Neural cell (in vitro differentiated cells): Measurements from ENCODE around the gene COL5A1. TPM values are rescaled to one million over a fixed set of nuclear protein-coding genes. Genes with fewer than 3 reads are reported as not detected.

Experiments used
- H2AFZ ChIP-seq: fragments of 200-600, 300-800 bp; sonication (generic), shearing (Covaris generic); 2 replicates; pipeline ENCODE4 v1.6.0; 2014; ENCODE audit warnings: low read depth, mild to moderate bottlenecking, antibody characterized with exemption, low read length, moderate library complexity
- H3F3A ChIP-seq: fragments of 200-600 bp; shearing (Covaris generic); 2 replicates; pipeline ENCODE4 v1.6.1; 2016; ENCODE audit warnings: mild to moderate bottlenecking, moderate library complexity, mixed read lengths, antibody characterized with exemption, low read length; ENCODE audit not compliant: insufficient read depth, poor library complexity, severe bottlenecking
- H3K27ac ChIP-seq: fragments of 200-600, 300-800 bp; sonication (generic), shearing (Covaris generic); 2 replicates; pipeline ENCODE4 v1.5.1; 2014; ENCODE audit warnings: mild to moderate bottlenecking, low read length, moderate library complexity
- H3K27me3 ChIP-seq: fragments of 300-800, 200-600 bp; sonication (generic), shearing (Covaris generic); 2 replicates; pipeline ENCODE4 v1.6.0; 2014; ENCODE audit warnings: mild to moderate bottlenecking, low read depth, low read length, moderate library complexity; ENCODE audit not compliant: insufficient read depth
- H3K36me3 ChIP-seq: fragments of 300-800, 200-600 bp; sonication (generic), shearing (Covaris generic); 2 replicates; pipeline ENCODE4 v1.5.1; 2014; ENCODE audit warnings: mild to moderate bottlenecking, antibody characterized with exemption, low read length, moderate library complexity; ENCODE audit not compliant: insufficient read depth
- H3K4me2 ChIP-seq: fragments of 300-800, 200-600 bp; sonication (generic), shearing (Covaris generic); 2 replicates; pipeline ENCODE4 v1.6.0; 2014; ENCODE audit warnings: mild to moderate bottlenecking, low read length
- H3K4me3 ChIP-seq: fragments of 300-800, 200-600 bp; sonication (generic), shearing (Covaris generic); 2 replicates; pipeline ENCODE4 v1.5.1; 2014; ENCODE audit warnings: mild to moderate bottlenecking, low read length, moderate library complexity
- H3K79me2 ChIP-seq: fragments of 200-600 bp; shearing (Covaris generic); replicated peaks from 2 replicates; pipeline ENCODE4 v1.6.0; 2014; ENCODE audit warnings: mild to moderate bottlenecking, low read length, moderate library complexity; ENCODE audit not compliant: insufficient read depth
- H3K9ac ChIP-seq: fragments of 300-800, 200-600 bp; sonication (generic), shearing (Covaris generic); 2 replicates; pipeline ENCODE4 v1.6.1; 2016; ENCODE audit warnings: mild to moderate bottlenecking, low read length, mixed read lengths
- H3K9me2 ChIP-seq: fragments of 200-600 bp; shearing (Covaris generic); 2 replicates; pipeline ENCODE4 v1.6.1; 2016; ENCODE audit warnings: mild to moderate bottlenecking, low read length, mixed read lengths; ENCODE audit not compliant: insufficient read depth
- H3K9me3 ChIP-seq: fragments of 200-600, 300-800 bp; sonication (generic), shearing (Covaris generic); 2 replicates; pipeline ENCODE4 v1.6.1; 2016; ENCODE audit warnings: mild to moderate bottlenecking, mixed run types, low read length, moderate library complexity, mixed read lengths
- H4K20me1 ChIP-seq: fragments of 200-600 bp; shearing (Covaris generic); 2 replicates; pipeline ENCODE4 v1.6.1; 2016; ENCODE audit warnings: mild to moderate bottlenecking, mixed run types; ENCODE audit not compliant: insufficient read depth
- CTCF ChIP-seq: fragments of 450-650 bp; IDR thresholded peaks from 2 replicates; pipeline ENCODE4 v1.5.1; 2014; ENCODE audit warnings: antibody characterized with exemption, mild to moderate bottlenecking, moderate library complexity; ENCODE audit not compliant: poor library complexity, severe bottlenecking
- EP300 ChIP-seq: fragments of 450-650 bp; conservative IDR thresholded peaks from 2 replicates; pipeline ENCODE4 v1.6.1; 2014; ENCODE audit warnings: antibody characterized with exemption, mild to moderate bottlenecking, moderate library complexity; ENCODE audit not compliant: poor library complexity, severe bottlenecking
- EZH2 ChIP-seq: fragments of 200-600, 300-800 bp; shearing (Covaris generic), sonication (generic); IDR thresholded peaks from 2 replicates; pipeline ENCODE4 v1.6.1; 2014; ENCODE audit warnings: antibody characterized with exemption, low read length, borderline replicate concordance, mild to moderate bottlenecking; ENCODE audit not compliant: insufficient read depth, poor library complexity, severe bottlenecking
- MXI1 ChIP-seq: fragments of 450-650 bp; conservative IDR thresholded peaks from 2 replicates; pipeline ENCODE4 v1.6.1; 2014; ENCODE audit warnings: antibody characterized with exemption, mild to moderate bottlenecking; ENCODE audit not compliant: poor library complexity, severe bottlenecking
- POLR2AphosphoS5 ChIP-seq: IDR thresholded peaks from 2 replicates; pipeline ENCODE4 v1.6.1; 2012
- RAD21 ChIP-seq: fragments of 450-650 bp; conservative IDR thresholded peaks from 2 replicates; pipeline ENCODE4 v1.6.1; 2014; ENCODE audit warnings: antibody characterized with exemption, mild to moderate bottlenecking, moderate library complexity
- SMC3 ChIP-seq: fragments of 450-650 bp; conservative IDR thresholded peaks from 2 replicates; pipeline ENCODE4 v1.6.1; 2014; ENCODE audit warnings: antibody characterized with exemption, mild to moderate bottlenecking, moderate library complexity; ENCODE audit not compliant: poor library complexity
- TAF1 ChIP-seq: IDR thresholded peaks from 2 replicates; pipeline ENCODE4 v1.6.1; 2012; ENCODE audit warnings: low read depth
- polyA plus RNA-seq: library from polyadenylated mRNA; depleted of rRNA; stranded (reverse); fragments of >200 nt; gene quantifications from 2 replicates; pipeline ENCODE4 v1.2.3, GENCODE V29; 2014
- TF ChIP-seq, protein P1 (sequence below): IDR thresholded peaks from 2 replicates; pipeline ENCODE4 v1.6.1; 2012; ENCODE audit warnings: borderline replicate concordance

Gene COL5A1
- polyA plus RNA-seq, 1 donor from 2014 or later = not detected

DNA sequence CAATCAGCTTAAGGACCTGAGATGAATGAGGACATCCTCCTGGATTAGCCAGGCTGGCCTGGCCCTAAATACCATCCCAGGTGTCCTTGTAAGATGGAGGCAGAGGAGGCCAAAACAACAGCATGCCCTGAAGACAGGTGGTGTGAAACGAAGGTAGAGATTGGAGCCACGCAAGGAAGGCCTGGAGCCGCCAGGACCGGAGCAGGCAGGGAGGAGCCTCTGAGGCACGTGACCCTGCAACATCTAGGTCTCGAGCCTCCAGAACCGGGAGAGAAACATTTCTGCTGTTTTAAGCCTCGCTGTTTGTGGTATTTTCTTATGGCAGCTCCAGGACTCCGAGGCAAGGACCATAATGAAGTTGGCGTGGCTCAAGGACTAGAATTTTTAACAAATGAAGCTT is 9.7 kb upstream of the COL5A1 start:
- no peak overlapping the region for H3K4me2 ChIP-seq
- TF ChIP-seq, protein P1, sequence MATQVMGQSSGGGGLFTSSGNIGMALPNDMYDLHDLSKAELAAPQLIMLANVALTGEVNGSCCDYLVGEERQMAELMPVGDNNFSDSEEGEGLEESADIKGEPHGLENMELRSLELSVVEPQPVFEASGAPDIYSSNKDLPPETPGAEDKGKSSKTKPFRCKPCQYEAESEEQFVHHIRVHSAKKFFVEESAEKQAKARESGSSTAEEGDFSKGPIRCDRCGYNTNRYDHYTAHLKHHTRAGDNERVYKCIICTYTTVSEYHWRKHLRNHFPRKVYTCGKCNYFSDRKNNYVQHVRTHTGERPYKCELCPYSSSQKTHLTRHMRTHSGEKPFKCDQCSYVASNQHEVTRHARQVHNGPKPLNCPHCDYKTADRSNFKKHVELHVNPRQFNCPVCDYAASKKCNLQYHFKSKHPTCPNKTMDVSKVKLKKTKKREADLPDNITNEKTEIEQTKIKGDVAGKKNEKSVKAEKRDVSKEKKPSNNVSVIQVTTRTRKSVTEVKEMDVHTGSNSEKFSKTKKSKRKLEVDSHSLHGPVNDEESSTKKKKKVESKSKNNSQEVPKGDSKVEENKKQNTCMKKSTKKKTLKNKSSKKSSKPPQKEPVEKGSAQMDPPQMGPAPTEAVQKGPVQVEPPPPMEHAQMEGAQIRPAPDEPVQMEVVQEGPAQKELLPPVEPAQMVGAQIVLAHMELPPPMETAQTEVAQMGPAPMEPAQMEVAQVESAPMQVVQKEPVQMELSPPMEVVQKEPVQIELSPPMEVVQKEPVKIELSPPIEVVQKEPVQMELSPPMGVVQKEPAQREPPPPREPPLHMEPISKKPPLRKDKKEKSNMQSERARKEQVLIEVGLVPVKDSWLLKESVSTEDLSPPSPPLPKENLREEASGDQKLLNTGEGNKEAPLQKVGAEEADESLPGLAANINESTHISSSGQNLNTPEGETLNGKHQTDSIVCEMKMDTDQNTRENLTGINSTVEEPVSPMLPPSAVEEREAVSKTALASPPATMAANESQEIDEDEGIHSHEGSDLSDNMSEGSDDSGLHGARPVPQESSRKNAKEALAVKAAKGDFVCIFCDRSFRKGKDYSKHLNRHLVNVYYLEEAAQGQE = no peak
- TF ChIP-seq MXI1 = no peak
- no peak for TF ChIP-seq EZH2
- TF ChIP-seq RAD21 = no peak
- TF ChIP-seq POLR2AphosphoS5 = no peak
- no peak for TF ChIP-seq CTCF
- TF ChIP-seq EP300 = no peak
- no peak for TF ChIP-seq SMC3
- no peak for TF ChIP-seq TAF1
- no peaks in the 10 kb centered on the region for H3K36me3 ChIP-seq
- H3K9me3 ChIP-seq = no peaks in the 10 kb centered on the region
- H2AFZ ChIP-seq = no peak overlapping the region
- H3K79me2 ChIP-seq = no peaks in the 10 kb centered on the region
- H3K27ac ChIP-seq = no peak overlapping the region
- H4K20me1 ChIP-seq = no peaks in the 10 kb centered on the region
- H3K4me3 ChIP-seq = no peak overlapping the region
- H3K27me3 ChIP-seq = no peaks in the 10 kb centered on the region
- no peaks in the 10 kb centered on the region for H3K9me2 ChIP-seq
- H3K9ac ChIP-seq = no peak overlapping the region
- no peaks in the 10 kb centered on the region for H3F3A ChIP-seq

DNA sequence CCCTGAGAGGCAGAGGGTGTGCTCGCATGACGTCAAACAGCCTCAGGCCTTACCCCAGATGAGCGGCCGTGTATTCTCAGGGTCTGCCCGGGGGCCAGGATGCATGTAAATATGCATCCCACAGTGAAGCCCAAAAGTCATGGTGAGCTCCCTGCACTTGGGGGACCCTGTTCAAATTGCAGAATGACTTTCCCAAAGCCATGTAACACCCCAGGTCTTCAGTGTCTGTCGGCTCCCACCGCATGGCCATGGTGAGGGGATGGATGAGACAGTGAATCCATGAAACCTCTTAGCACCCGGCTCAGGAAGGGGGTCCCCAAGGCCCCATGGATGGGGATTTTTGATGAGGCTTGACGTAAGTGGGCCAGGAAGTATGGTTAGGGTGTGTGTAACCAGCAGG is 9.3 kb upstream of the COL5A1 start:
- no peak overlapping the region for H2AFZ ChIP-seq
- no peaks in the 10 kb centered on the region for H3K9me3 ChIP-seq
- no peaks in the 10 kb centered on the region for H3K79me2 ChIP-seq
- no peaks in the 10 kb centered on the region for H3F3A ChIP-seq
- H3K4me2 ChIP-seq = no peak overlapping the region
- H3K9ac ChIP-seq = no peak overlapping the region
- TF ChIP-seq EZH2 = no peak
- H3K9me2 ChIP-seq = no peaks in the 10 kb centered on the region
- H3K27ac ChIP-seq = no peak overlapping the region
- no peaks in the 10 kb centered on the region for H4K20me1 ChIP-seq
- H3K36me3 ChIP-seq = no peaks in the 10 kb centered on the region
- no peaks in the 10 kb centered on the region for H3K27me3 ChIP-seq
- no peak overlapping the region for H3K4me3 ChIP-seq
